LNCaP clone FGC (cell line): Measurements from ENCODE around the gene C2CD2L.
"Not testable (repeated sequence)": the region's sequence is repeated elsewhere in the genome, so short reads cannot be mapped to it uniquely, and the experiment has no call there.

Experiments
- DNase-seq: peaks from one replicate; pipeline ENCODE4 v3.0.0-alpha.2; 2011; ENCODE audit warnings: low read depth
- H3K4me3 ChIP-seq: 2 replicates; pipeline ENCODE4 v1.5.1; 2011; ENCODE audit warnings: mild to moderate bottlenecking, low read depth, low read length, control low read depth
- CTCF ChIP-seq: IDR thresholded peaks from 2 replicates; pipeline ENCODE4 v1.5.1; 2012; ENCODE audit warnings: mild to moderate bottlenecking; ENCODE audit not compliant: control insufficient read depth, insufficient read depth; ENCODE audit errors: extremely low read depth

C2CD2L gene

GRCh38 chr11:119125821-119126220, 18.7 kb downstream of the C2CD2L start:
- no peak for TF ChIP-seq CTCF

GRCh38 chr11:119126675-119127268, 19.6 kb downstream of the C2CD2L start:
- no peak overlapping the region for H3K4me3 ChIP-seq
- no peak for DNase-seq
- TF ChIP-seq CTCF = no peak

More at GRCh38 chr11:119125821-119126220, 18.7 kb downstream of the C2CD2L start:
- H3K4me3 ChIP-seq = no peak overlapping the region
- no peak for DNase-seq

DNA sequence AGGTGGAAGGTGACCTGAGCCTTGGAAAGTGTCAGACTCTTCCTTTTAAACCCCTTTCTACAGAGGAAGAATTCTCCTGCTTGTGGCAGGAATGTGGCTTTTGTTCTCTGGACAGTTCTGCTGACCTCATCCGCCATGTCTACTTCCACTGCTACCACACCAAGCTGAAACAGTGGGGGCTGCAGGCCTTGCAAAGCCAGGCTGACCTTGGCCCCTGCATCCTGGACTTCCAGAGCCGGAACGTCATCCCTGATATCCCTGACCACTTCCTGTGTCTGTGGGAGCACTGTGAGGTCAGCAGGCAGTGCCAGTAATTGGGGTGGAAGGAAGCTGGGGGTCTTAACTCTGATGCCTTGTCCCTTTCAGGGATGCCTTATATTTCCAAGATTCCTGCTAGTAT, 23.5 kb downstream of the C2CD2L start:
- no peak overlapping the region for H3K4me3 ChIP-seq
- DNase-seq = no peak
- no peak for TF ChIP-seq CTCF

GRCh38 chr11:119134389-119134978, 27.3 kb downstream of the C2CD2L start:
- DNase-seq = no peak
- TF ChIP-seq CTCF = peak; percentile 46

GRCh38 chr11:119139276-119139675, 32.1 kb downstream of the C2CD2L start:
- H3K4me3 ChIP-seq, DNase-seq: not testable (repeated sequence)

More at GRCh38 chr11:119134389-119134978, 27.3 kb downstream of the C2CD2L start:
- H3K4me3 ChIP-seq = no peak overlapping the region

GRCh38 chr11:119144825-119145486, 37.8 kb downstream of the C2CD2L start:
- DNase-seq = no peak
- TF ChIP-seq CTCF = peak; percentile 63
- H3K4me3 ChIP-seq = no peak overlapping the region

GRCh38 chr11:119145551-119145950, 38.4 kb downstream of the C2CD2L start:
- no peak overlapping the region for H3K4me3 ChIP-seq
- no peak for DNase-seq
- TF ChIP-seq CTCF = no peak
